ENCODE measurements around the gene NPY2R.

DNA sequence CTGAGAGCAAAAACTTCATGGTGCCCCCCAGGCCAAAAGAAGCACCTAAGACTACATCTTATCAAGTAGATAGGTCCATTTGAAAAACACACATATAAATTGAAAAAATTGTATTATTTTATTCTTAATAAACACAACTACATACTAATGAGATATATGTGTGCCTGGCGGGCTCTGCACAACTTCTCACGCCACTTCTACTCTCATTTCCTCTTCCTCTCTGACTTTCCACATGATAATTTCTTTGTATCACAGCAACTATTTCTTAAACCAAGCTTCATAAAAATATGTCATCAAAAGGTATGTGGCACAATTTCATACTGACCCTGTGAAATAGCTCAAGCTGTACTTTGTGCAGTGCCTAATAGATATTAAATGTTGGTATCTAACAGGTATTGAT lies 10.7 kb upstream of the NPY2R start:
- no peak for TF ChIP-seq EZH2 (IDR thresholded peaks at IDR 0.05; ENCODE audit: borderline replicate concordance, low read length)
- TF ChIP-seq, protein P1, sequence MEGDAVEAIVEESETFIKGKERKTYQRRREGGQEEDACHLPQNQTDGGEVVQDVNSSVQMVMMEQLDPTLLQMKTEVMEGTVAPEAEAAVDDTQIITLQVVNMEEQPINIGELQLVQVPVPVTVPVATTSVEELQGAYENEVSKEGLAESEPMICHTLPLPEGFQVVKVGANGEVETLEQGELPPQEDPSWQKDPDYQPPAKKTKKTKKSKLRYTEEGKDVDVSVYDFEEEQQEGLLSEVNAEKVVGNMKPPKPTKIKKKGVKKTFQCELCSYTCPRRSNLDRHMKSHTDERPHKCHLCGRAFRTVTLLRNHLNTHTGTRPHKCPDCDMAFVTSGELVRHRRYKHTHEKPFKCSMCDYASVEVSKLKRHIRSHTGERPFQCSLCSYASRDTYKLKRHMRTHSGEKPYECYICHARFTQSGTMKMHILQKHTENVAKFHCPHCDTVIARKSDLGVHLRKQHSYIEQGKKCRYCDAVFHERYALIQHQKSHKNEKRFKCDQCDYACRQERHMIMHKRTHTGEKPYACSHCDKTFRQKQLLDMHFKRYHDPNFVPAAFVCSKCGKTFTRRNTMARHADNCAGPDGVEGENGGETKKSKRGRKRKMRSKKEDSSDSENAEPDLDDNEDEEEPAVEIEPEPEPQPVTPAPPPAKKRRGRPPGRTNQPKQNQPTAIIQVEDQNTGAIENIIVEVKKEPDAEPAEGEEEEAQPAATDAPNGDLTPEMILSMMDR (IDR thresholded peaks at IDR 0.05; ENCODE audit: low read length), result no peak
